ENCODE results near the gene AMHR2.

DNA sequence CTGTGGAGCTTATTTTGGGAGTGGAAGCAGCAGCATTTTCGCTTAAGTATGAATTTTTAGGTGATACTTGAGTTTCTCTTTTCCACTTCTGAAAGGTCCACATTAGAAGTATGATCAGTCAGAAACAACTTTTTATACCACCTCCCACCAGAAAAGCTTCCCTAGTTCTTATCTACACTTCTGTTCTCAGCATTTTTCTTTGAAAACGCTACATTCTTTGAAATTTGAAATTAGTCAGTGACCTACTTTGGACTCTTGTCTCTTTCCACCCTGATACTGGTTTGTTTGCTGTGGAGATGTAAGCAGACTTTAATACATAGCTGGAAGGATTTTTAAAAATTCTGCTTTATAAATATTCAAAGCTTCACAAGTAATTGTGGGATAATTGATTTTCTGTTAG is 50.4 kb downstream of the AMHR2 start:
- TF ChIP-seq, protein P1, sequence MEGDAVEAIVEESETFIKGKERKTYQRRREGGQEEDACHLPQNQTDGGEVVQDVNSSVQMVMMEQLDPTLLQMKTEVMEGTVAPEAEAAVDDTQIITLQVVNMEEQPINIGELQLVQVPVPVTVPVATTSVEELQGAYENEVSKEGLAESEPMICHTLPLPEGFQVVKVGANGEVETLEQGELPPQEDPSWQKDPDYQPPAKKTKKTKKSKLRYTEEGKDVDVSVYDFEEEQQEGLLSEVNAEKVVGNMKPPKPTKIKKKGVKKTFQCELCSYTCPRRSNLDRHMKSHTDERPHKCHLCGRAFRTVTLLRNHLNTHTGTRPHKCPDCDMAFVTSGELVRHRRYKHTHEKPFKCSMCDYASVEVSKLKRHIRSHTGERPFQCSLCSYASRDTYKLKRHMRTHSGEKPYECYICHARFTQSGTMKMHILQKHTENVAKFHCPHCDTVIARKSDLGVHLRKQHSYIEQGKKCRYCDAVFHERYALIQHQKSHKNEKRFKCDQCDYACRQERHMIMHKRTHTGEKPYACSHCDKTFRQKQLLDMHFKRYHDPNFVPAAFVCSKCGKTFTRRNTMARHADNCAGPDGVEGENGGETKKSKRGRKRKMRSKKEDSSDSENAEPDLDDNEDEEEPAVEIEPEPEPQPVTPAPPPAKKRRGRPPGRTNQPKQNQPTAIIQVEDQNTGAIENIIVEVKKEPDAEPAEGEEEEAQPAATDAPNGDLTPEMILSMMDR (conservative IDR thresholded peaks at IDR 0.05; ENCODE audit: low read depth in 2 of 2), result no peak
- TF ChIP-seq EZH2 (IDR thresholded peaks at IDR 0.05; ENCODE audit: low read depth, unreplicated experiment), result no peak
- no peak for TF ChIP-seq POLR2AphosphoS5 (IDR thresholded peaks at IDR 0.05; ENCODE audit: low read depth)
- TF ChIP-seq ZNF331 (CRISPR knock-in tag; IDR thresholded peaks at IDR 0.05; ENCODE audit: low read depth), result no peak
- TF ChIP-seq, protein P2, sequence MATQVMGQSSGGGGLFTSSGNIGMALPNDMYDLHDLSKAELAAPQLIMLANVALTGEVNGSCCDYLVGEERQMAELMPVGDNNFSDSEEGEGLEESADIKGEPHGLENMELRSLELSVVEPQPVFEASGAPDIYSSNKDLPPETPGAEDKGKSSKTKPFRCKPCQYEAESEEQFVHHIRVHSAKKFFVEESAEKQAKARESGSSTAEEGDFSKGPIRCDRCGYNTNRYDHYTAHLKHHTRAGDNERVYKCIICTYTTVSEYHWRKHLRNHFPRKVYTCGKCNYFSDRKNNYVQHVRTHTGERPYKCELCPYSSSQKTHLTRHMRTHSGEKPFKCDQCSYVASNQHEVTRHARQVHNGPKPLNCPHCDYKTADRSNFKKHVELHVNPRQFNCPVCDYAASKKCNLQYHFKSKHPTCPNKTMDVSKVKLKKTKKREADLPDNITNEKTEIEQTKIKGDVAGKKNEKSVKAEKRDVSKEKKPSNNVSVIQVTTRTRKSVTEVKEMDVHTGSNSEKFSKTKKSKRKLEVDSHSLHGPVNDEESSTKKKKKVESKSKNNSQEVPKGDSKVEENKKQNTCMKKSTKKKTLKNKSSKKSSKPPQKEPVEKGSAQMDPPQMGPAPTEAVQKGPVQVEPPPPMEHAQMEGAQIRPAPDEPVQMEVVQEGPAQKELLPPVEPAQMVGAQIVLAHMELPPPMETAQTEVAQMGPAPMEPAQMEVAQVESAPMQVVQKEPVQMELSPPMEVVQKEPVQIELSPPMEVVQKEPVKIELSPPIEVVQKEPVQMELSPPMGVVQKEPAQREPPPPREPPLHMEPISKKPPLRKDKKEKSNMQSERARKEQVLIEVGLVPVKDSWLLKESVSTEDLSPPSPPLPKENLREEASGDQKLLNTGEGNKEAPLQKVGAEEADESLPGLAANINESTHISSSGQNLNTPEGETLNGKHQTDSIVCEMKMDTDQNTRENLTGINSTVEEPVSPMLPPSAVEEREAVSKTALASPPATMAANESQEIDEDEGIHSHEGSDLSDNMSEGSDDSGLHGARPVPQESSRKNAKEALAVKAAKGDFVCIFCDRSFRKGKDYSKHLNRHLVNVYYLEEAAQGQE (IDR thresholded peaks at IDR 0.05; ENCODE audit: unreplicated experiment), result no peak
- TF ChIP-seq ETS1 (IDR thresholded peaks at IDR 0.05), result no peak
- no peak for TF ChIP-seq CREB1 (CRISPR knock-in tag; IDR thresholded peaks at IDR 0.05; ENCODE audit: low read depth)
- TF ChIP-seq JUNB (IDR thresholded peaks at IDR 0.05; ENCODE audit: unreplicated experiment), result no peak
- no peak for TF ChIP-seq EZH2phosphoT487 (IDR thresholded peaks at IDR 0.05; ENCODE audit: unreplicated experiment)
